HG03354 (cell line): Measurements from ENCODE around the gene TESK1.
A peak's percentile ranks its signal among the peaks of the same experiment; 100 is the strongest.
"Not testable (repeated sequence)": the region's sequence is repeated elsewhere in the genome, so short reads cannot be mapped to it uniquely, and the experiment has no call there.

Source experiments
- ATAC-seq: cut with Tn5 transposase; IDR thresholded peaks from one replicate; pipeline ENCODE4 v1.9.1; 2021; ENCODE audit warnings: mild to moderate bottlenecking; ENCODE audit not compliant: unreplicated experiment, poor library complexity, severe bottlenecking

Gene TESK1

DNA sequence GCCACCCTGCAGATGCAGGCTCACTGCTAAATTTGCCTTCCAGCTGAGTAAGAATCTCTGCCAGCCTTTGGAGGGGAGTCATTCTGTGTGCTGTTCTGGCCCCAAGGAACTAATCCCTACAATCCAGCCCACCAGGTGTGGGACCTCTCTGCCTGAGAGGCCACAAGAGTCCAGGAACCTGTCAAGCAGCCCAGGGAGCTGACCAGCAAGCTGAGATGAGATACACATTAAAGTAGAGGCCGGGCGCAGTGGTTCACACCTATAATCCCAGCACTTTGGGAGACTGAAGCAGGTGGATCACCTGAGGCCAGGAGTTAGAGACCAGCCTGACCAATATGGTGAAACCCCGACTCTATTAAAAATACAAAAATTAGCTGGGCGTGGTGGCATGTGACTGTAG is 7.0 kb downstream of the TESK1 start:
- ATAC-seq, result not testable (repeated sequence)

DNA sequence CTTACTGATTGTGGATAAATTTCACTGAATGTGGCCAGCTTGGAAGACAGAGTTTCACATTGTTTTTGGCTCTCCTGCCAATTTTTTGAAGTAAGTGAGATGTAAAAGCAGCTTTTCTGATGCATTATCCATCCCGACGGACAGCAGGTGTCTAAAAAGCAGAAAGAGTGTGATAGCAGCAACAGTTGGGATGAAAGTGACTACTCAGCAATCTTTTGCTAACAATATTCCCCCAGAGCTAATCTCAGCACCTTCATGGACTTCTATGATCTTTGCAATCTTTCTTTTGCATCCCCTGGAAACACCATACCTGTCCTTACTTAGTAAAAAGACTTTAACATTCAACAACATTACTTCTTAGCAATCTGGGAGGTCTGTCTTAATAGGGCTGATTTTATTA is 7.8 kb downstream of the TESK1 start:
- ATAC-seq, result no peak

DNA sequence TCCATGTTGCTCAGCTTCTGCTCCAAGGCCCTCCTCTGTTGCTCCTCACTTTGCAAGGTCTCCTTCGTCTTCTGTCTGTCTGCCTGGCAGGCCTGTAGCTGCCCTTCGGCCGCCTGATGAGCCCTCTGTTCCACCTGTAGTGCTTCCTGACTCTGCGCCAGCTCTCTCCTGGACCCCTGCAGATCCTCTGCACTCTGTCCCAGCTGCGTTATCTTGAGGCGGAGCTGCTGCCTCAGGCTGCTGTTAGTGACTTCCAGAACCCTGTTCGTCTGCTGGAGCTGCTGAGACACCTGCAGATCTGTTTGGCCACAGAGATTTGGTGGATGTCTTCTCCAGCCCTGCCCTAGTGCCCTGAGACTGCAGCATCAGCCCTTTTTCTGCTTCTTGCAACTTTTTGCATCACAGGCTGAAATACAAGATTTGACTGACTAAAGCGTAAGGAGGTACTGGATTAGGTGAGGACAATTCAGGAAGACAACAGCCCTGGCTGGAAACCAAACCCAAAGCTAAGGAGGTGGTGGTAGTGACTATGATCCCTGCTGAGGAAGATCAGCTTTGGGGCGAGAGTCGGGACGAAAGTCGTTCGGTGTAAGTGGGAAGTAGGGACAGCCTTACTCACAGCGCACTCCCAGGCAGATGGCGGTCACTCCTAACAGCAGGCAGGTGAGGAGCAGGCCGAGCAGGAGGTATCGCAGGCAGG is 11.1 kb downstream of the TESK1 start:
- ATAC-seq, result no peak

DNA sequence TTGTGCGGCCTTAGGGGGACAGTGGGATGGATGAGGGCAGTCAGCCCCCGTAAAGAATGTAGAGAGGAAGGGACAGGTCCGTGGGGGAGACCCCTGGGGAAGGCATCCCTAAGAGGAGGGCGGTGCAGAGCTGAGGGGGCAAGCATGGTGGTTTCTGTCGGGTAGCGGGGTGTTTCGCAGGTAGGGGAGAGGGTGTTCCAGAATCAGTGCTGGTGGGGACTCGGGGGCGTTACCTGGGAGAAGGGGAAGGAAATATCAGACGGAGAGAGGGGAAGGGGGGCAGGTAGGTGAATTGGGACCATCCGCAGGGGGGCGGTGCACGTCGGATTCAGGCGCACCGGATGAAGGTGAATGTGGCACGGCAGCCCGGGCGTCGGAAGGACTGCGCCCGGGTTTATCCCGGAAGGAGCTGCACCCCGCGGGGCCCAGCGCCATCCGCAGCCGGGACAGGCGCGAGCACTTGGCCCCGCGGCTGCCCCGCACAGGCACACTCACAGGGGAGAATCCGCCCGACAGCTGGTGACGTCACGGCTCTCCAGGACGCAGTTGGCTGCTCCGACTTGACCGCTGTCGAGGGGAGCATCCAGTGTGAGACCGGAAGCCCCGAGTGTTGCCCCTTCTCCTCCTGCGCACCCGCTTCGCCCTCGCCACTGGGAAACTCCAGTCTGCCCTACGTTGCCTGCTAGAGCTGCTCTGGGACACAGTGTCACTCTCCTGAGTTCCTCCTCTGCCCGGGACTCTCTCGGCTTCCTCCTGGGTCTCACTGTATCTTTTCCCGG is 11.8 kb downstream of the TESK1 start:
- ATAC-seq, result peak; percentile 36

DNA sequence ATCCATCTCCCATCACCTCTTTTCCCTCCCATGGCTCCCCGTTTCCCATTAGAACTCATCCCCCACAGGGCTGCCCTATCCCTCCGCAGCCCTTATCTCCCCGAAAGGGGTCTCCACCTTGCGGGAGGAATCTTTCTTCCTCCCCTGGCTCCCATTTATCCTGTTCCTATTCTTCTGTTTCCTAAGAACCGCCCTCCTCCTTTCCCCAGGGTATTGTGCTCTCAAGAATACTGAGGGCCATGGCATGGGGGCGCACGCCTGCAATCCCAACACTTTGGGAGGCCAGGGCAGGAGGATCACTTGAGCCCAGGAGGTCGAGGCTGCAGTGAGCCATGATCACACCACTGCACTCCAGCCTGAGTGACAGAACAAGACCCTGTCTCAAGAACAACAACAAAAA is 12.5 kb downstream of the TESK1 start:
- no peak for ATAC-seq

DNA sequence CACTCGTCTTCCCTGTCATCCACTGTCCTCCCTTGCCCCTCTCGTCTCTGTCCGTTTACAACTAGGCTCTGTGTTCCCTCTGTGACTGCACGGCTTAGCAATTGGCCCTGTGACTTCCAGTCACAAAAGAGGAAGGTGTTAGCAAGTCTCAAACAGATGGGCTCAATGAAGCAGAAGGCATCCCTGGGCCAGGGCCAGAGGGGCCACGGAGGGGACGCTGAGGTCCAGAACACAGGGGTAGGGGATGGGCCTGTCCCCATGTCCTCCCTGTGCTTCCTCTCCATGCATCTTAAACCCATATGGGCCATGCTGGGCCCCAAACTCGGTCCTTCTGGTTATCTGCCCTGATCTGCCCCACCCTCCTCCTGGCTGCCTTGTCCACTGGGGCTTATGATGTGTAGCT is 13.3 kb downstream of the TESK1 start, which contains the start of gene CD72:
Gene CD72 (minus strand): TSS at position 89 of the 403 bp plus-strand sequence. CDS start 110 bp downstream, outside the sequence.
- ATAC-seq, result peak; percentile 27

DNA sequence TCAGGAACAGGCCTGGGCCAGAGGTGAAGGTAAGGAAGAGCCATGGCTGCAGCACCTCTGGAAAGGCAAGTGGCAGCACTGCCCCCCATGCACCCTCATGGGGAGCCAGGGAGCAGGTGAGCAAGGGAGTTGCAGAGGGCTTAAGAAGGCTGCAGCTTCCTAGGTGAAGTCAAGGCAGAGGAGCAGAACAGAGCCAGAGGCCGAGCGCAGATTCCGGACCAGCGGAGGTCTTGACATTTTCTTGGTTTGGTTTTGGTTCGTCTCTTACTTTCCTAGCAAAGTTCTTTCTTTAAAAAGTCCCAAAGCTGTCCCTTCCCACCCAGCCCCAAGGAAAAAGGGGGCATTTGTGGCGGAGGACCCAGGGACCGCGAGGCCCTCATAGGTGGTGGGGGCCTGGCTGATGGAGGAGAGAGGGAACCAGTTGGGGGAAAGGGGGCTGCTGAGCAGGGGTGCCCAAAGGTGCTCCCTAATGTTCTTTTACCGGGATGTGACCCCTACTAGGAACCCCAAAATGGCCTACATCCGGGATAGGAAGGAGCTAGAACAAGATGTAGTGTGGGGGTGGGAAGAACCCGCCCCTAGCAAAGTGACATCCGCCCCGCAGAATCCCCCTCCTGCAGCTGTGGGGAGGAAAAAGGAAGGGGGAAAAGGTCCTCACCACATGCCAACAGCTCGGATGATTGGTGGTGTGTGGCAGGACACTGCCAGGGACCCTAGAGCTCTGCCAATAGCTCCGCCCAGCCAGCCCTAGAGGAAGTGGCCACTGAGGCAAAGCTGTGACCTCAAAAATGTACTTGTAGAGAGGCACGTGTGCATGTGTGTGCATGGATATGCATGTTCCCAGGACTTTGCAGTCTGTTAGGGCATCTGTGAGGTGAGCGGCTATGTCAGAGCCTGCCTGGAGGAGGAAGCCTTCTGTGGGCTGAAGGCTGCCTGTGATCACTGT is 14.1 kb downstream of the TESK1 start:
- peak; percentile 51 for ATAC-seq

DNA sequence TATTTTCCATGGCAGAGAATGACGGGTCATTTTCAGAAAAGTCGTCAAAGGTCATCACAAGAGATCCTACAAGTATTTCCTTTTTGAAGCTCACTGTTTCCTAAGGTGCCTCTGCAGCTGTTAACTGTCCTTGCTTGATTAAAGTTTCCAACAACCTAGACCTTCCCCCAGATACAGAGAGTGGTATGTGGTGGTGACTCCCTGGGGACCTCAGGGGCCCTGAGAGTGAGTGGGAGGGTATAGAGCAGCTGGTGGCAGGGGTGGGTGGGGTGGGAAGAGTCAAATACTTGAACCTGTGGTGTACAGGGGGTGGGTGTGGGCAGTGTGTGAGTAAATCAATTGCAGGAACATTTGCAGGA is 14.7 kb downstream of the TESK1 start:
- peak; percentile 72 for ATAC-seq

DNA sequence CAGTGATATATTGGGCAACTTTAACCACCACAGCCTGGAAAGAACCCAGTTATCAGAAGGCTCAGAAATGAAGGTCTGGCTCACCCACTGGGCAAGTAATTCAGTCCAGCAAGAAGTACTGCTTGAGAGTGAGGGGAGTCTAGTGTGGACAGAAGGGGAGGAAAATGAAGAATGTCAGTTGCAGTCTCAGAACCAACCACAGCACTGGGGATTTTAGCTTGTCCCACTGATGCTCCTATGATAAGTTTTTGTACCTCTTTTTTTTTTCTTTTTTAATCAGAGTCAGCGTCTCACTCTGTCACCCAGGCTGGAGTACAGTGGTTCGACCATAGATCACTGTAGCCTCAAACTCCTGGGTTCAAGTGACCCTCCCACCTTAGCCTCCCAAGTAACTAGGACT is 22.5 kb downstream of the TESK1 start:
- ATAC-seq, result no peak

DNA sequence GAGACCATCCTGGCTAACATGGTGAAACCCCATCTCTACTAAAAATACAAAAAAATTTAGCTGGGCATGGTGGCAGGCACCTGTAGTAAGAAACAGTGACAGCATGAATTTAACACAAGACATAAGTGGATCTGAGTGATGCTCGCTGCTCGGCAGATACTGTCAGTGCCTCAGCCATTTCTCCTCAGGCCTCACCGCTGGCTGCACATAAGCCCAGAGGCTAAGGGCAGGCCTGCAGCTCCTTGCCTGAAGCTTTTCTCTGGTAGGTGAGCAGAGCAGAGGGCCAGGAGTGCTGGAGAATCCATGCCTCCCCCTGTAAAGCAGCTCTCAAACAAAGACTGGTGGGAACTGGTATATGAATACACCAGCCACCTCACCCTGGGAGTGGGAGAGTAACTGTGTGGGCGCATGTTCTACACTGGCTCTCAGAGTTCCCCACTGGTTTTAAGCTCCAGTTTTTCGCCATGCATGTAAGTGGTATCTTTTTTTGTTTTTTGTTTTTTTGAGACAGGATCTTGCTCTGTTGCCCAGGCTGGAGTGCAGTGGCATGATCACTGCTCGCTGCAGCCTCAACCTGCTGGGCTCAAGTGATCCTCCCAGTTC is 23.4 kb downstream of the TESK1 start:
- ATAC-seq, result no peak

DNA sequence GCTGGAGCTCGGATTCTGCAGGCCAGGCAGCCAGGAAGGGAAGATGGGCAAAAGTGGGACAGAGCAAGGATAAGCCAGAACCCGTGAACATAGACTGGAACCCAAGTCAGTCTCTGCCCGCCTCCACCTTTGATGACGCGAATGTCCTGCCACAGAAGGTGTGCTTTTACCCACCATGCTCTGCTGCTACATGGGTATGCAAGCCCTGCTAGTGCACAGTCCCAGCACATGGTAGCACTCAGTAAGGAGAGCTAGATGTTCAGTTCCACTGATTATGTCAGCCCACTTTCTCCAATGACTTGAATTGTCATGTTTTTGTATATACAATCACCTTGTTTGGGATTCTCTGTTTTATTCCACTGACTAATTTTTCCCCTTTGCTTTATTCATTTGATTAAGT is 24.5 kb downstream of the TESK1 start:
- ATAC-seq, result no peak

DNA sequence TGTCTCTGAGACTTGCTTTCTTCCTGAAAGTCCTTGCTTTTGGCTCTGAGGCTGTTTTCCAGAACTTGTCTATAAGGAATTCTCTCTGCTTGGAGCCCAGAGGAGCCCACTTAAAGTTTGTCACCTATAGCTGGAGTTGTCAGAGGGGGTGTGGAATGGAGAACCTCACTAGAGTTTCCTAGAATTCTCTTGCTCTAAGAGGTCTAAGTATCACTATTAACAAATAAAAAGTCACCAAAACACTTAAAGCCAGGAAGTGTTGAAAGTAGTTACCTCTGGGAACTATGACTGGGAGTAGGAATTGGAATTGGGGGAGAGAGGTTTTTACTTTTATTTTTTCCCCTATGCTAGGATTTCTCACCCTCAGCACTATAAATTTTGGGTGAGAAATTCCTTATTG is 30.7 kb downstream of the TESK1 start:
- no peak for ATAC-seq

DNA sequence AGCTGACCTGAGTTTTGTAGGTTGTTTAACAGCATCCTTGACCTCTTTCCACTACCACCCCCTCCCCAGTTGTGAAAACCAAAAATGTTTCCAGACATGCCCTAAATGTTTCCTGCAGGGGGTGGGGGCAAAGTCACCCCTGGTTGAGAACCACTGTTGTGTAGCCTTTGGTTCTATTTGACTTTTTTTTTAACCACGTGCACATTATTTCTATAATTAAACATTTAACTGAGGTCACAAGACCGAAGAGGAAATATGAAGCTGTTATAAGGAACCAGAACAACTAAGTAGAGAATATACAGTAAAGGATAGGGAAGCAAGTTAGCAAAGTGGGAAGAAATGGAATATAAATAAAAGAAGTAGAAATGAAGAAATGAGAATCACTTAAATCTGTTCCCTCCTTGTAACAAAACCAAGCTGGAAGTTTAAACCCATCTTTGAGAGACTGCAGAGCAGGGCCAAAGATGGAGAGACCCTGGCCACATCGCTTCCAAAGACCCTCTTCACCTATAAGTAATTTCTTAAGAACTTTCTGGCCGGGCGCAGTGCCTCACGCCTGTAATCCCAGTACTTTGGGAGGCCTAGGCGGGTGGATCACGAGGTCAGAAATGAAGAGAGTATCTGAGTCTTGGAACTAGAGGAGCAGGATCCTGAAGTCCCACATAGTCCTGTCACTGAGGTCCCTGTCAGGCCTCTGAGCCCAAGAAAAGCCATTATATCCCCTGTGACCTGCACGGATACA is 31.2 kb downstream of the TESK1 start:
- ATAC-seq, result no peak

DNA sequence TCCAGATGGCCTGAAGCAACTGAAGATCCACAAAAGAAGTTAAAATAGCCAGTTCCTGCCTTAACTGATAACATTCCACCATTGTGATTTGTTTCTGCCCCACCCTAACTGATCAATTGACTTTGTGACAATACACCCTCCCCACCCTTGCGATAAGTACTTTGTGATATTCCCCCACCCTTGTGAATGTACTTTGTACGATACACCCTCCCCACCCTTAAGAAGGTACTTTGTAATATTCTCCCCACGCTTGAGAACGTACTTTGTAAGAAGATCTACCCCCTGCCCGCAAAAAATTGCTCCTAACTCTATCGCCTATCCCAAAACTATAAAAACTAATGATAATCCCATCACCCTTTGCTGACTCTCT is 31.8 kb downstream of the TESK1 start:
- not testable (repeated sequence) for ATAC-seq

DNA sequence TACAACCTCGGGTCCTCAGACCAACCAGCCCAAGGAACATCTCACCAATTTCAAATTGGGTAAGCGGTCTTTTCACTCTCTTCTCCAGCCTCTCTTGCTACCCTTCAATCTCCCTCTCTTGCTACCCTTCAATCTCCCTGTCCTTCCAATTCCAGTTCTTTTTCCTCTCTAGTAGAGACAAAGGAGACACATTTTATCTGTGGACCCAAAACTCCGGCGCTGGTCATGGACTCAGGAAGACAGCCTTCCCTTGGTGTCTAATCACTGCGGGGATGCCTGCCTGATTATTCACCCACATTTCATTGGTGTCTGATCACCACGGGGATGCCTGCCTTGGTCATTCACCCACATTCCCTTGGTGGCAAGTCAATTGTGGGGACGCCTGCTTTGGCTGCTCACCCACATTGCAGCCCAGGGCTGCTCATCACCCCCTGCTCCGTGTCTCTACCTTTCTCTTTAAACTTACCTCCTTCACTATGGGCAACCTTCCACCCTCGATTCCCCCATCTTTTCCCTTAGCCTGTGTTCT is 32.4 kb downstream of the TESK1 start:
- ATAC-seq, result not testable (repeated sequence)

DNA sequence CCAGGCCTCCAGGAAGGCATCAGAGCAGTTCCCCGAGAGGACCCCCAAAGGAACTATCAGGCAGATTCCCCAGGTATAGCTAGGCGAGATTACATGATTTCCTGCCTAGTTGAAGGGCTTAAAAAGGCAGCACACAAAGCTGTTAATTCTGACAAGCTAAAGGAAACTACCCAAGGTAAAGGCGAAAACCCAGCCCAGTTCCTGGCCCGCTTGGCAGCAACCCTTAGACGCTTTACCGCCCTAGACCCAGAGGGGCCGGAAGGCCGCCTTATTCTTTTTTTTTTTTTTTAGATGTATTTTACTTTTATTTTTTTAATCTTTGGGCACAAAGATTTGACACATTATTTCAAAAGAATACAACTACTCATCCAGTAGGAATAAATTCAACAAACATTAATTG is 33.7 kb downstream of the TESK1 start:
- ATAC-seq, result not testable (repeated sequence)

DNA sequence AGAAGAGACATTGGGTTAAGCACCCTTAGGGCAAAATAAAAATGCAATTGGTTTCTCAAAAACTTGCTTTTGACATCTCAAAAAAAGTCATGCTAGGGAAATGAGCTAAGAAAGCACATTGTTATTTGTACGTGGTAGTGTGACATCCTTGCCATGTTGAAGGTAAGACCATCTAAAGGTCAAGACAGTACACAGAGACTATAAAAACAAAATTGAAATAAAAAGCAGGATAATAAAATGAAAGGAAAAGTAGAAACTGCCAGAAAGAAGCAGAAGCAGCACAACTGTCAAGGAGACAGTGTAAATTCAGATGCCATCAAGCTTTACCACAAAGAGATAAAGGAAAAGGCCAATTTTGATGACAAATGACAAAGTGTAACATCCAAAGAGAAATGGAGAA is 34.2 kb downstream of the TESK1 start:
- not testable (repeated sequence) for ATAC-seq

DNA sequence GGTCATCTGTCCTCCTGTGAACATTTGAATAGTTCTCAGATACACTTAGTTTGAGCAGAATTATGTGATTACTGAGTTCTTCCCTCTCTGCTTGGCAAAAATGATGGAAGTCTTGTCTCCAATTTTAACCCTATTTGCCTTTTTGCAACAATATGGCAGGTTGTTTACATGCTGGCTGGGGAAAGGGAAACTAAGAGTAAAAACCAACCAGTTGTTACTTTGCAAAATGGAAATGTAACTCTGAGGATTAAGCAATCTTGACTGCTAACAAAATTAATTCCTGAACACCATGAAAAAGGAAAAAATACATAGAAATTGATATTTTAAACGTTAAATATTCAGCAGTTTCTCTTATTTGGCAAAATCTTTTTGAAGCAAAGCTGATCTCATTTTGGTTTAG is 34.6 kb downstream of the TESK1 start:
- ATAC-seq, result no peak

DNA sequence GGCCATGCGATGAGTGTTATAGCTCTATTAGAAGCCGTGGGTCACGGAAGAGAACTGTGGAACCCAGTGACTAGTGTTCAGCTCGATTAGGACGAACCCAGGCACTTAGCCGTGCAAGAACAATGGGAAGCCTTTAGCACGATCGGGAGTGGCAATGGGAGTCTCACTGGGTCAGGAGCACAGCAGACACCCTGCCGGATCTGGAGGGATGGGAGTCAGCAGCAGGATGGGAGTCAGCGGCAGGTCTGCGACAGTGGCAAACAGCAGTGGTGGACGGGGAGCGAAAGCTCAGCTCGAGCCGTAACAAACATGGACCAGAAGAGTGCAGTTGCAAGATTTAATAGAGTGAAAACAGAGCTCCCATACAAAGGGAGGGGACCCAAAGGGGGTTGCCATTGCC is 35.4 kb downstream of the TESK1 start:
- not testable (repeated sequence) for ATAC-seq
